Activated CD8-positive, alpha-beta T cell treated with anti-CD3 and anti-CD28 coated beads for 36 hours (primary cell): ENCODE results near the gene TNFRSF14. TPM values are rescaled to one million over a fixed set of nuclear protein-coding genes. Genes with fewer than 3 reads are reported as not detected.

Experiments used
- ATAC-seq: fragments of 200-7000 bp; cut with Tn5 transposase; one replicate; pipeline ENCODE4 v1.10.0; 2021; ENCODE audit warnings: mild to moderate bottlenecking, moderate library complexity
- CTCF ChIA-PET: fragments of 350-600 bp; sonication (Branson Sonifier 250); formaldehyde crosslinking; loops from one replicate; lab custom pipeline; 2021; ENCODE audit warnings: antibody characterized with exemption; lab: Charles Lee
- POLR2A ChIA-PET: fragments of 350-600 bp; sonication (Branson Sonifier 250); formaldehyde crosslinking; loops from one replicate; lab custom pipeline; 2021; ENCODE audit warnings: antibody characterized with exemption; lab: Charles Lee
- DNase-seq: peaks from one replicate; pipeline ENCODE4 v3.0.0-alpha.2; 2020
- H3K27ac Mint-ChIP-seq: one replicate; pipeline ENCODE4 v1.8.0; 2021; ENCODE audit warnings: mild to moderate bottlenecking, mixed read lengths
- H3K27me3 Mint-ChIP-seq: one replicate; pipeline ENCODE4 v1.8.0; 2021; ENCODE audit warnings: mixed read lengths
- H3K36me3 Mint-ChIP-seq: one replicate; pipeline ENCODE4 v1.8.0; 2021; ENCODE audit warnings: low read depth, mixed read lengths
- H3K4me1 Mint-ChIP-seq: one replicate; pipeline ENCODE4 v1.8.0; 2021; ENCODE audit warnings: low read depth, mixed read lengths
- H3K4me3 Mint-ChIP-seq: one replicate; pipeline ENCODE4 v1.8.0; 2021; ENCODE audit warnings: mild to moderate bottlenecking, moderate library complexity, mixed read lengths
- H3K9me3 Mint-ChIP-seq: one replicate; pipeline ENCODE4 v1.8.0; 2021; ENCODE audit warnings: mixed read lengths
- intact Hi-C: fragments of 100-400 bp; cut with micrococcal nuclease; formaldehyde crosslinking; loops from one replicate; pipeline ENCODE4 v1.10.0; 2022
- total RNA-seq, 2 experiments: library from RNA; stranded (reverse); gene quantifications; one replicate each; pipeline ENCODE4 v1.2.3, GENCODE V29; 2021
- TF ChIP-seq, protein P1 (sequence below): fragments of 200-600 bp; IDR thresholded peaks from one replicate; pipeline ENCODE4 v1.8.0; 2022; ENCODE audit warnings: antibody characterized with exemption, mild to moderate bottlenecking

The TNFRSF14 gene
- total RNA-seq, 2 experiments from 2014 or later: 134 to 140 TPM

DNA sequence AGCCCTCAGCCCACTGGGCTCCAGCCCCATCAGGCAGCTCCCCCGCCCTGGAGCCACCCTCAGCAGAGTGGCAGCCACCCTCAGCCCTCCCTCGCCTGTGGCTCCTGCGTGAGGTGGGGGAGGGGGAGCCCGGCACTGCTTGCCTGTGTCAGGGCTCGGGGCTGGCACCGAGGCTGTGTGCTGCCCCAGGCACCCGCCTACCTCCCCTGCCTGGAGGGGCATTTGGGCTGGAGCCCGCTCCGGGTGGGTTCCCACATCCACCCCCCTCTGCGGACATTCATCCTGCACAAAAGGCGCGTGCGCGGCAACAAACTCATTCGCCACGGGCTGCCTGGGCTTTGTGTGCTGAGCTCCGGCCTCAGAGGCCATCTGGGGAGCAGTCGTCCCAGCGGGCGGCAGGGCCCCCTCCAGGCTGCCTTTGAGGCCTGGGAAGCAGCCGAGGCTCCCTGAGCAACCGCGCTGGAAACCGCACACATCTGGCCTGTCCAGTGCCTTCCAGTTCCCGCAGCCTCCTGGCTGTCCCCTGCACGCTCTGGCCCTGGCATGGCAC, 12.6 kb upstream of the TNFRSF14 start:
- intact Hi-C loops: no loop called here
- no peaks in the 10 kb centered on the region for H3K36me3 Mint-ChIP-seq
- no peak overlapping the region for H3K4me3 Mint-ChIP-seq
- H3K9me3 Mint-ChIP-seq: no peaks in the 10 kb centered on the region
- TF ChIP-seq, protein P1, sequence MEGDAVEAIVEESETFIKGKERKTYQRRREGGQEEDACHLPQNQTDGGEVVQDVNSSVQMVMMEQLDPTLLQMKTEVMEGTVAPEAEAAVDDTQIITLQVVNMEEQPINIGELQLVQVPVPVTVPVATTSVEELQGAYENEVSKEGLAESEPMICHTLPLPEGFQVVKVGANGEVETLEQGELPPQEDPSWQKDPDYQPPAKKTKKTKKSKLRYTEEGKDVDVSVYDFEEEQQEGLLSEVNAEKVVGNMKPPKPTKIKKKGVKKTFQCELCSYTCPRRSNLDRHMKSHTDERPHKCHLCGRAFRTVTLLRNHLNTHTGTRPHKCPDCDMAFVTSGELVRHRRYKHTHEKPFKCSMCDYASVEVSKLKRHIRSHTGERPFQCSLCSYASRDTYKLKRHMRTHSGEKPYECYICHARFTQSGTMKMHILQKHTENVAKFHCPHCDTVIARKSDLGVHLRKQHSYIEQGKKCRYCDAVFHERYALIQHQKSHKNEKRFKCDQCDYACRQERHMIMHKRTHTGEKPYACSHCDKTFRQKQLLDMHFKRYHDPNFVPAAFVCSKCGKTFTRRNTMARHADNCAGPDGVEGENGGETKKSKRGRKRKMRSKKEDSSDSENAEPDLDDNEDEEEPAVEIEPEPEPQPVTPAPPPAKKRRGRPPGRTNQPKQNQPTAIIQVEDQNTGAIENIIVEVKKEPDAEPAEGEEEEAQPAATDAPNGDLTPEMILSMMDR: no peak
- ChIA-PET CTCF (interaction anchor here (1.2 kb wide), 1 partner anchor 16 kb away, joined by 3 read pairs; no protein-coding TSS in a partner anchor), POLR2A (interaction anchor here (2.3 to 8.3 kb wide), 2 partner anchors 12 to 15 kb away, joined by 10 to 138 read pairs; partner anchors contain the start of genes HES5, PANK4 and TNFRSF14)
- ATAC-seq (no peak), DNase-seq (peak; percentile 63)
- no peak overlapping the region for H3K27ac Mint-ChIP-seq
- H3K27me3 Mint-ChIP-seq: no peaks in the 10 kb centered on the region
- peaks cover 9% of the 10 kb centered on the region for H3K4me1 Mint-ChIP-seq

DNA sequence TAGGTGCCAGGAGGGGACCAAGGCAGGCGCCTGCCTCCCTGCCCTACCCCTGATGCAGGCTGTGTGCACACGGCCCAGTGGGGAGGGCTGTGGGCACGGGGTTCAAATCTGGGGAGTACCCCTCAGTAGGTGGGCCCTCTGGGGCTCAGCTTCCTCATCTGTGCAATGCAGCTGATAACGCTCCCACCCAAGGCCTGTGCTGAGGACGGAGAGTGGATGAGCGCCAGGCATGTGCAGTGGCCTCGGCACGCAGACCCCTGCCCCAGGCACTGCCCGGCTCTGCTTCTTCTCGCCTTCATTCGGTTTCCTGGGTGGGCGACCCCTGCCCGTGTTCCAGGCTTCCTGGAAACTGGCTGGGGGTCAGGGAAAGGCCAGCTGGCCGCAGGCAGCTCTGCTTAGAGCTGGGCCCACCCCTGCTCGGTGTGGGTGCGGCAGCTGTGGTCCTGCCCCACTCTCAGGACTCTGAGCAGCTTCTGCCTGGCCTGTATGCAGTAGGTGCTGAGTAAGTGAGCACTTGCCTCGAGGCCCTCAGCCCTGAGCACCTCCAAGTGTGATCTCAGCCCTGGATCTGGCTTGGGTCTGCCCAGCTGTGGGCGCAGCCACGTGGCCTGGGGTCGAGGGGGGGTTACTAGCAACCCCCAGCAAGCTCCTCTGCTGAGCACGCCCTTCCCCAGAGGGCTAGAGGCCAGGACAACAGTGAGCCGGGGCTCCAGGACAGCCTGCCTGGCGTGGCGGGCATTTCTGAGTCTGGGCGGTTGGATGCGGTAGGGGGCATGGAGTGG, 11.9 kb upstream of the TNFRSF14 start:
- ChIA-PET POLR2A (interaction anchor here (0.8 to 8.3 kb wide), 4 partner anchors 9 to 50 kb away, joined by 3 to 138 read pairs (median 10); partner anchors contain the start of genes HES5, PANK4 and TNFRSF14), CTCF (interaction anchor here (1.2 to 1.8 kb wide), 2 partner anchors 17 to 19 kb away, joined by 3 to 6 read pairs; partner anchors contain the start of gene PANK4)
- no peaks in the 10 kb centered on the region for H3K36me3 Mint-ChIP-seq
- TF ChIP-seq, protein P1: no peak
- no peak for DNase-seq
- H3K9me3 Mint-ChIP-seq: no peaks in the 10 kb centered on the region
- no peak for ATAC-seq
- peaks cover 14% of the 10 kb centered on the region for H3K4me1 Mint-ChIP-seq
- no peak overlapping the region for H3K27ac Mint-ChIP-seq
- intact Hi-C loops: no loop called here
- no peaks in the 10 kb centered on the region for H3K27me3 Mint-ChIP-seq
- no peak overlapping the region for H3K4me3 Mint-ChIP-seq

DNA sequence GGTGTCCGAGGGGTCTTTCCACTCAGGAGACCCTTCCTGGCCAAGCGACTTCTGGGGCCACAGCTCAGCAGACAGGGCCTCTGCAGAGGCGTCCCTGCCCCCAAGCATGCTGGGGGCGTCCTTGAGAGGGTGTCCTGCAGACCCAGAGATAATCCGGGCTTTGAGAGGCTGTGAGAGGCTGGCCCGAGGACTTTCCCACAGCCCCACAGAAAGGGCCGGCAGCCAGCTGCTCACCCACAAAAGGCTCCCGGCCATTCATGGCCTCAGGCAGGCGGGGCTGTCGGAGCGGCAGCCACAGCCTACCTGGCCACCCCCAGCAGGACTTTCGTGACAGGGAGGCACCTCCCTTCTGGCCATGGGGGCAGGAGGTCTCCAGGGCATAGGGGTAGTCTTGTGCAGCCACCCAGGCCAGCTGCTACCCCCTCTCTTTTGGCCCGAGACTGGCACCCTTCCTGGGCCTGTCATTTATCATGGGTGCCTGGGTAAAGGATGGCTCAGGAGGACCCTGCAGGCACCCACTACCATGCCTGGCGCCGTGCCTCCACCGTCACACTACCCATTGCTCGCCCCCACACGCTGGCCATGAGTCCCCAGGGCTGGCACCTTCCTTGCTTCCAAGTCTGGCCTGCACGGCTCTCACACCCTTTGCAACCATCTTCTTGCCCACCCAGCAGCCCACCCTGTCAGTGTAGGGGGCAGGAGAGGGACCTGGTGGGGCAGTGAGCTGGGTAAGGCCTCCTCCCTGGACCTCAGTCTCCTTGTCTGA, 11.1 kb upstream of the TNFRSF14 start:
- H3K36me3 Mint-ChIP-seq: no peaks in the 10 kb centered on the region
- TF ChIP-seq, protein P1: no peak
- H3K4me3 Mint-ChIP-seq: no peak overlapping the region
- peaks cover 19% of the 10 kb centered on the region for H3K4me1 Mint-ChIP-seq
- DNase-seq: no peak
- POLR2A ChIA-PET: interaction anchor here (0.8 to 8.3 kb wide), 7 partner anchors 9 to 132 kb away, joined by 3 to 138 read pairs (median 9); partner anchors contain the start of genes HES5, PANK4, PEX10 and TNFRSF14
- CTCF ChIA-PET: interaction anchor here (1.1 to 1.8 kb wide), 4 partner anchors 18 to 113 kb away, joined by 3 to 6 read pairs (median 4); partner anchors contain the start of gene PANK4
- intact Hi-C loops: loop anchor here (5.0 kb wide), 2 partner anchors 42 to 133 kb away; partner anchors contain the start of genes PEX10 and PRXL2B
- ATAC-seq: no peak
- no peaks in the 10 kb centered on the region for H3K9me3 Mint-ChIP-seq
- H3K27me3 Mint-ChIP-seq: no peaks in the 10 kb centered on the region
- no peak overlapping the region for H3K27ac Mint-ChIP-seq

DNA sequence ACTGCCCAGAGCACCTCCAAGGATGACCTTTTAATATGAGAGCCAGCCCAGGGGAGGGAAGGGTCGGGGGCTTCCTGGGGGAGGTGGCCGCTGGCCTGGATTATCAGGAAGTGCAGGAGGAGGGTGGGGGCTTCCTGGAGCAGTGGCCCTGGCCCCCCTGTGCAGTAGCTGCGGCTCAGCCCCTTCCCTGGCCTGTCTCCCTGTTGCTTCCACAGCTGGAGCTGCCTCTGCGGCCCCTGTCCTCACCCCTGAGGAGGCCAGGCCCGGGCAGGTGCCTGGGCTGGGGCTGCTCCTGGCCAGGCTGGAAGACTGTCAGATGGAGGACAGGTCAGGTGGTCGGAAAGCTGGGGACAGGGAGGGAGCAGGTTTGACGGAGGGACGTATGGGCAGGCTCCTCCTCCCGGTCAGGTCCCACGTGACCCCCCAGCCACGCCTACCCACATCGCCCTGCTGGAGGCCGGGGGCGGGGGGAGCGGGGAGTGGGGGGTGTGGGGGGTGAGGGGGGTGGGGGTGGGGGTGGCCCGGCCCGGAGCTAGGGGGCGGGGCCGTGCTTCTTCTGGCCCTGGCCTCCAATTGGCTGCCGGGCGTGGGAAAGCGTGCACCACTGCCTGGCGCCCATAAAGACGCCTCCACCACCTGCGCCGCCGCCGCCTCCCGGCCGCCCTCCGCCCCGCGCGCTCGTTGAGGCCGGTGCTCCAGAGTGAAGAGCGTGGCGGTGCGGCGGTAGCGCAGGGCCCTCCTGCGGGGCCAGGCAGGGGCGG, 10.2 kb upstream of the TNFRSF14 start:
- peak overlapping the region; percentile 98 for H3K27ac Mint-ChIP-seq
- peaks cover 24% of the 10 kb centered on the region for H3K4me1 Mint-ChIP-seq
- peak; percentile 47 for ATAC-seq

More for the DNA sequence above, 10.2 kb upstream of the TNFRSF14 start:
- TF ChIP-seq, protein P1: no peak
- H3K36me3 Mint-ChIP-seq: no peaks in the 10 kb centered on the region
- CTCF ChIA-PET: interaction anchor here (1.1 to 1.8 kb wide), 3 partner anchors 20 to 114 kb away, joined by 3 to 6 read pairs (median 6); partner anchors contain the start of gene PANK4
- no peaks in the 10 kb centered on the region for H3K9me3 Mint-ChIP-seq
- peak overlapping the region; percentile 83 for H3K4me3 Mint-ChIP-seq
- POLR2A ChIA-PET: interaction anchor here (1.2 to 8.3 kb wide), 6 partner anchors 10 to 133 kb away, joined by 3 to 138 read pairs (median 15); partner anchors contain the start of genes HES5, PANK4, PEX10 and TNFRSF14
- intact Hi-C loops: loop anchor here (5.0 kb wide), 2 partner anchors 41 to 134 kb away; partner anchors contain the start of genes PEX10 and PRXL2B
- DNase-seq: peak; percentile 94
- no peaks in the 10 kb centered on the region for H3K27me3 Mint-ChIP-seq
